BJ (cell line): Measurements from ENCODE around the gene MYO18A. TPM values are rescaled to one million over a fixed set of nuclear protein-coding genes. Genes with fewer than 3 reads are reported as not detected.

Source experiments
- CTCF ChIA-PET: fragments of 350-600 bp; formaldehyde crosslinking; extraction: SDS; loops from one replicate; lab custom pipeline; 2021; ENCODE audit warnings: antibody characterized with exemption, inconsistent platforms; lab: Yijun Ruan, JAX
- POLR2A ChIA-PET: fragments of 300-600 bp; sonication (Branson Sonifier 250); formaldehyde crosslinking; extraction: SDS; loops from one replicate; lab custom pipeline; 2021; ENCODE audit warnings: antibody characterized with exemption; lab: Charles Lee
- DNase-seq: peaks from one replicate; pipeline ENCODE4 v3.0.0-alpha.2; 2011; ENCODE audit warnings: low read depth
- H3K27me3 ChIP-seq: 2 replicates; pipeline ENCODE4 v1.6.0; 2011; ENCODE audit warnings: low read length; ENCODE audit not compliant: control insufficient read depth, insufficient read depth
- H3K36me3 ChIP-seq: 2 replicates; pipeline ENCODE4 v1.5.1; 2011; ENCODE audit warnings: low read length; ENCODE audit not compliant: control insufficient read depth, insufficient read depth
- H3K4me3 ChIP-seq: 2 replicates; pipeline ENCODE4 v1.5.1; 2011; ENCODE audit warnings: low read depth, mild to moderate bottlenecking, control low read depth, low read length
- polyA plus RNA-seq: library from polyadenylated mRNA; depleted of rRNA; stranded (reverse); fragments of >200 nt; gene quantifications from 2 replicates; pipeline ENCODE4 v1.2.3, GENCODE V29; 2011
- TF ChIP-seq, protein P1 (sequence below): IDR thresholded peaks from 2 replicates; pipeline ENCODE4 v1.5.1; 2011; ENCODE audit warnings: low read depth, mild to moderate bottlenecking, control low read depth, inconsistent platforms, low read length, moderate library complexity; ENCODE audit not compliant: insufficient read depth

Gene MYO18A
- polyA plus RNA-seq, 1 experiment = 12.0 TPM

DNA sequence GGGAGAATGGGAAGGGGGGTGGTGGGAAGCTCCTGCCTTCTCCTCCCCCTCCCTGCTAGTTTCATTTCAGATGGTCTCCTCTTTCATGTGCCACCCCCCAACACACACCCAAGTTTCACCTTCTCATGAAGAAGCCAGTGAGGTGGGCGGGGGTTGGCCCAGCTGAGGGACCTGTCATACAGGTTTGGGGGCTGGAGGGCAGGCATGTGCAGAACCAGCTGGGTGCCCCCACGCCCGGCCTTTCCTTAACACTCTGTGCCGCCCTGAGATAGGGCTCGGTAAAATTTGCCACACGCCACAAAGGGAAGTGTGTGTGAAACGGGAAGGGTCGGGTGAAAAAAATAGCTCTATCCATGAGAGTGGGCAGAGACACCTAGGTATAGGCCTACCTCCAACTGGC is 79.9 kb downstream of the MYO18A start:
- TF ChIP-seq, protein P1, sequence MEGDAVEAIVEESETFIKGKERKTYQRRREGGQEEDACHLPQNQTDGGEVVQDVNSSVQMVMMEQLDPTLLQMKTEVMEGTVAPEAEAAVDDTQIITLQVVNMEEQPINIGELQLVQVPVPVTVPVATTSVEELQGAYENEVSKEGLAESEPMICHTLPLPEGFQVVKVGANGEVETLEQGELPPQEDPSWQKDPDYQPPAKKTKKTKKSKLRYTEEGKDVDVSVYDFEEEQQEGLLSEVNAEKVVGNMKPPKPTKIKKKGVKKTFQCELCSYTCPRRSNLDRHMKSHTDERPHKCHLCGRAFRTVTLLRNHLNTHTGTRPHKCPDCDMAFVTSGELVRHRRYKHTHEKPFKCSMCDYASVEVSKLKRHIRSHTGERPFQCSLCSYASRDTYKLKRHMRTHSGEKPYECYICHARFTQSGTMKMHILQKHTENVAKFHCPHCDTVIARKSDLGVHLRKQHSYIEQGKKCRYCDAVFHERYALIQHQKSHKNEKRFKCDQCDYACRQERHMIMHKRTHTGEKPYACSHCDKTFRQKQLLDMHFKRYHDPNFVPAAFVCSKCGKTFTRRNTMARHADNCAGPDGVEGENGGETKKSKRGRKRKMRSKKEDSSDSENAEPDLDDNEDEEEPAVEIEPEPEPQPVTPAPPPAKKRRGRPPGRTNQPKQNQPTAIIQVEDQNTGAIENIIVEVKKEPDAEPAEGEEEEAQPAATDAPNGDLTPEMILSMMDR = no peak
- Histone ChIP-seq H3K4me3 (no peak overlapping the region), H3K36me3 (peaks cover 40% of the 10 kb centered on the region), H3K27me3 (no peaks in the 10 kb centered on the region)
- CTCF ChIA-PET = interaction anchor here (1.1 to 4.0 kb wide), 5 partner anchors 12 to 135 kb away, joined by 3 to 27 read pairs (median 4); no protein-coding TSS in a partner anchor
- POLR2A ChIA-PET = no interaction called here
- DNase-seq = no peak

DNA sequence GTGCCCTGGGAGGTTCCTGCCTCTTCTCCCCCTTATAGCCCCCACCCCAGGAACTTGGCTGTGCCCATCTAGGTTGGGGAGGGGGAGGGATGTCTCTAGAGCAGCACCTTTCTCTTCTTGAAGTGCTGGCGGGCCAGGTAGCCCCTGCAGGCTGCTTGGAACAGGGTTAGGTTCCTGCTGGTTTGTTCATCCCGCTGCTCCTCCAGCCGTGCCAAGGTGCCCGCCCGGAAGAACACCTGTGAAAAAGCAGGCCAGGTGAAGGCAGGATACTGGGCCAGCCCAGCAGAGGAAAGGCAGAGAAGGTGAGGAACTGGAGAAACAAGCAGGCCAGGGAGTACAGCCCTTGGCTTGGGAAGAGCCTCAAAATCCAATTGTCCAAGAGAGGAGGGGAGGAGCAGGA is 80.7 kb downstream of the MYO18A start:
- no peak overlapping the region for H3K4me3 ChIP-seq
- ChIA-PET POLR2A (no interaction called here), CTCF (interaction anchor here (1.5 to 1.7 kb wide), 2 partner anchors 12 to 134 kb away, joined by 7 to 10 read pairs; no protein-coding TSS in a partner anchor)
- no peaks in the 10 kb centered on the region for H3K27me3 ChIP-seq
- TF ChIP-seq, protein P1 = no peak
- H3K36me3 ChIP-seq = peaks cover 43% of the 10 kb centered on the region
- no peak for DNase-seq

- H3K4me3 ChIP-seq = no peak overlapping the region
- no peak for DNase-seq
- POLR2A ChIA-PET = no interaction called here
- CTCF ChIA-PET = interaction anchor here (0.6 kb wide), 1 partner anchor 345 kb away, joined by 3 read pairs; no protein-coding TSS in a partner anchor
- TF ChIP-seq, protein P1 = no peak
- peaks cover 58% of the 10 kb centered on the region for H3K36me3 ChIP-seq
- no peaks in the 10 kb centered on the region for H3K27me3 ChIP-seq
Measured at GRCh38 chr17:29096094-29096493, 84.1 kb downstream of the MYO18A start.

- POLR2A ChIA-PET = no interaction called here
- no peak for DNase-seq
- H3K4me3 ChIP-seq = no peak overlapping the region
- peaks cover 62% of the 10 kb centered on the region for H3K36me3 ChIP-seq
- CTCF ChIA-PET = interaction anchor here (0.6 to 1.1 kb wide), 2 partner anchors 21 to 345 kb away, joined by 3 read pairs; no protein-coding TSS in a partner anchor
- no peaks in the 10 kb centered on the region for H3K27me3 ChIP-seq
- TF ChIP-seq, protein P1 = no peak
Measured at GRCh38 chr17:29095439-29095838, 84.8 kb downstream of the MYO18A start.

GRCh38 chr17:29094101-29094708 is 86.0 kb downstream of the MYO18A start:
- DNase-seq = no peak
- POLR2A ChIA-PET = no interaction called here
- no peaks in the 10 kb centered on the region for H3K27me3 ChIP-seq
- TF ChIP-seq, protein P1 = no peak
- CTCF ChIA-PET = interaction anchor here (1.7 kb wide), 1 partner anchor 30 kb away, joined by 4 read pairs; no protein-coding TSS in a partner anchor
- peaks cover 67% of the 10 kb centered on the region for H3K36me3 ChIP-seq
- H3K4me3 ChIP-seq = no peak overlapping the region
